Activated naive CD4-positive, alpha-beta T cell treated with anti-CD3 and anti-CD28 coated beads for 36 hours (primary cell): Measurements from ENCODE around the gene GNAI2. TPM values are rescaled to one million over a fixed set of nuclear protein-coding genes. Genes with fewer than 3 reads are reported as not detected.
"Not testable (repeated sequence)": the region's sequence is repeated elsewhere in the genome, so short reads cannot be mapped to it uniquely, and the experiment has no call there.

ENCODE experiments used
- CTCF ChIA-PET: fragments of 350-600 bp; sonication (Branson Sonifier 250); formaldehyde crosslinking; loops from one replicate; lab custom pipeline; 2021; ENCODE audit warnings: antibody characterized with exemption; lab: Charles Lee
- DNase-seq: peaks from one replicate; pipeline ENCODE4 v3.0.0-alpha.2; 2020
- H3K27ac Mint-ChIP-seq: one replicate; pipeline ENCODE4 v1.8.0; 2021; ENCODE audit warnings: mild to moderate bottlenecking, mixed read lengths
- H3K27me3 Mint-ChIP-seq: one replicate; pipeline ENCODE4 v1.8.0; 2021; ENCODE audit warnings: low read depth, mixed read lengths
- H3K36me3 Mint-ChIP-seq: one replicate; pipeline ENCODE4 v1.8.0; 2021; ENCODE audit warnings: low read depth, mixed read lengths
- H3K4me1 Mint-ChIP-seq: one replicate; pipeline ENCODE4 v1.8.0; 2021; ENCODE audit warnings: low read depth, mixed read lengths
- H3K4me3 Mint-ChIP-seq: one replicate; pipeline ENCODE4 v1.8.0; 2021; ENCODE audit warnings: mild to moderate bottlenecking, moderate library complexity, mixed read lengths
- H3K9me3 Mint-ChIP-seq: one replicate; pipeline ENCODE4 v1.8.0; 2021; ENCODE audit warnings: mixed read lengths
- intact Hi-C: fragments of 100-400 bp; cut with micrococcal nuclease; formaldehyde crosslinking; loops from one replicate; pipeline ENCODE4 v1.15.1; 2023
- total RNA-seq, 2 experiments: library from RNA; stranded (reverse); gene quantifications; one replicate each; pipeline ENCODE4 v1.2.3, GENCODE V29; 2021

Gene GNAI2
- total RNA-seq, 2 experiments from 2014 or later, result 272 to 276 TPM

- intact Hi-C loops, H3K9me3 Mint-ChIP-seq, H3K36me3 Mint-ChIP-seq, H3K4me3 Mint-ChIP-seq, H3K27me3 Mint-ChIP-seq, H3K27ac Mint-ChIP-seq, DNase-seq, H3K4me1 Mint-ChIP-seq: not testable (repeated sequence)
- CTCF ChIA-PET, result interaction anchor here (0.6 to 3.7 kb wide), 4 partner anchors 9 to 418 kb away, joined by 3 to 38 read pairs (median 3); no protein-coding TSS in a partner anchor
Observed at GRCh38 chr3:50262200-50262599, 26.2 kb downstream of the GNAI2 start.

DNA sequence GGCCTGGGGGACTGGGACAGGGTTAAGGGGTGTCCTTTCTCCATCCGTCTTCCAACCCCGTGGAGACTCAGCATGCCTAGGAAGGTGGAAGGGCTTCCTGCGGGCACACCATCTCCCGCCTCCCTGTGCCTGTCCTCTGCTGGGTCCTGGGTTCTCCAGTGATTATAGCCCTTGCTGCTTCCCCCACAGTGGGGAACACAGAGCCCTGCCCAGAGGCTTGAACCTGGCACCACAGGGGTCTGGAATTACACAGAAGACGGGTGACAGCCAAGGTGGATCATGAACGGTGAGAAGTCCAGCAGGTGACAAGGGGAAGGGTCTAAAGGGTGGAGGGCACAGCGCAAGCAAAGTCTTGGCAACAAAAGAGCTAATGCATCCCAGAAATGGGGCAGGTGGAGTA lies 26.8 kb downstream of the GNAI2 start:
- Mint-ChIP-seq H3K9me3 (no peaks in the 10 kb centered on the region), H3K36me3 (peaks cover 3% of the 10 kb centered on the region), H3K4me3 (no peak overlapping the region), H3K4me1 (peaks cover 4% of the 10 kb centered on the region), H3K27ac (no peak overlapping the region), H3K27me3 (peaks cover 8% of the 10 kb centered on the region)
- CTCF ChIA-PET, result interaction anchor here (1.0 to 1.7 kb wide), 5 partner anchors 8 to 62 kb away, joined by 3 to 8 read pairs (median 4); no protein-coding TSS in a partner anchor
- intact Hi-C loops, result no loop called here
- DNase-seq, result no peak

- Mint-ChIP-seq H3K27ac (no peak overlapping the region), H3K9me3 (no peaks in the 10 kb centered on the region), H3K4me1 (peaks cover 4% of the 10 kb centered on the region), H3K4me3 (no peak overlapping the region), H3K36me3 (no peaks in the 10 kb centered on the region), H3K27me3 (peaks cover 10% of the 10 kb centered on the region)
- CTCF ChIA-PET, result interaction anchor here (0.6 to 1.7 kb wide), 6 partner anchors 7 to 230 kb away, joined by 3 to 8 read pairs (median 4); no protein-coding TSS in a partner anchor
- intact Hi-C loops, result no loop called here
- no peak for DNase-seq
Observed at GRCh38 chr3:50263478-50264382, 27.7 kb downstream of the GNAI2 start.

DNA sequence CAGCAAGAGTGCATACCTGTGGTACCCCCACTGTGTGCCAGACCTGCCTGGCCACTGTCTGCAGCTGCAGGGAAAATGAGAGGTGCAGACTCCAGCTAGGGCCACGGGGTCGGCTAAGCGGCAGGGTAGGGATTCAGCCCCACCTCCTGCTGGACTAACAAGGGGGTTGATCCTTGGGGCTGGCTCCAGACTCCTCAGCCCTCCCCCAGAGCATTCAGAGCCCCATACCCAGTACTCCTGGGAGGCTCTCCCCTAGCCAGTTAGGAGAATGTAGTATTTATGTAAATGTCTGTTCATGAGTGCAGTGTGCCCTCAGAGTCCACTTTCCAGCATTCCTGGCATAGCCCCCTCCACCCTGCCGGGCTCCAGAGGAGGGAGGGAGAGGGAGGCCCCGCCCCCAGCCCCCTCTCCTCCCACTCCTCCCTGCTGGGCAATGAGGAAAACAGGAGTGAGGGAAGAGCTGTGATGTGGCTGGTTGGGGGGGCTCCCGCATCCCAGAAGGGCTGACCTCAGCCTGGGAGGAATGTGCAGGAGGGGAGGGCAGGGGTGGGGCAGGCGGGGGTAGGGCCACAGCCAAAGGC lies 28.5 kb downstream of the GNAI2 start:
- Mint-ChIP-seq H3K27ac (no peak overlapping the region), H3K36me3 (no peaks in the 10 kb centered on the region), H3K4me3 (no peak overlapping the region), H3K27me3 (peaks cover 10% of the 10 kb centered on the region), H3K9me3 (no peaks in the 10 kb centered on the region), H3K4me1 (peaks cover 4% of the 10 kb centered on the region)
- CTCF ChIA-PET, result interaction anchor here (0.6 to 1.7 kb wide), 3 partner anchors 19 to 229 kb away, joined by 3 to 4 read pairs (median 4); no protein-coding TSS in a partner anchor
- intact Hi-C loops, result no loop called here
- DNase-seq, result no peak

- Mint-ChIP-seq H3K4me1 (no peaks in the 10 kb centered on the region), H3K9me3 (no peaks in the 10 kb centered on the region), H3K36me3 (no peaks in the 10 kb centered on the region), H3K27me3 (peaks cover 10% of the 10 kb centered on the region), H3K4me3 (no peak overlapping the region), H3K27ac (no peak overlapping the region)
- CTCF ChIA-PET, result no interaction called here
- intact Hi-C loops, result no loop called here
- DNase-seq, result no peak
Observed at GRCh38 chr3:50264964-50265485, 29.0 kb downstream of the GNAI2 start.

DNA sequence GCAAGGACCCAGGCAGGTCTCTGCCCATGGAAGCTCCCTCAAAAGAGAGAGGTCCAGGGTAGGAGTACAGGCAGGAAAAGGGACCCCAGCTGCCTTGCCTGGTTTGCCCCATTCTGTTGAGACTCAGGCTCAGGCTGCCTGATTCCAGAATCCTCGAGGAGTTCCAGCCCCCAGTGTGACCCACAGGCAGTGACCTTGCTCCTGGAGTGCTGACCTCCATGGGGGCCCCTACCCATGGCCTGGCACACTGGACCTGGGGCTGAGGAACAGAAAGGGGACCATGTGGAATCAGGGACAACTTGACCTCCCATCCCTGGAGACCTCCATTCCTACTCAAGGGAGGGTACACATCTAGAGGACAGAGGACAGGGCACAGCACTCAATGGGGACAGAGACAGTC lies 29.6 kb downstream of the GNAI2 start:
- Mint-ChIP-seq H3K27ac (no peak overlapping the region), H3K4me1 (no peaks in the 10 kb centered on the region), H3K9me3 (no peaks in the 10 kb centered on the region), H3K4me3 (no peak overlapping the region), H3K36me3 (no peaks in the 10 kb centered on the region), H3K27me3 (peaks cover 10% of the 10 kb centered on the region)
- CTCF ChIA-PET, result no interaction called here
- no peak for DNase-seq
- intact Hi-C loops, result no loop called here

- no peaks in the 10 kb centered on the region for H3K4me1 Mint-ChIP-seq
- CTCF ChIA-PET, result interaction anchor here (1.5 kb wide), 2 partner anchors 20 to 71 kb away, joined by 4 read pairs; no protein-coding TSS in a partner anchor
- no peak overlapping the region for H3K4me3 Mint-ChIP-seq
- DNase-seq, result no peak
- H3K27ac Mint-ChIP-seq, result no peak overlapping the region
- no peaks in the 10 kb centered on the region for H3K36me3 Mint-ChIP-seq
- intact Hi-C loops, result no loop called here
- no peaks in the 10 kb centered on the region for H3K9me3 Mint-ChIP-seq
- peaks cover 10% of the 10 kb centered on the region for H3K27me3 Mint-ChIP-seq
Observed at GRCh38 chr3:50266017-50266416, 30.0 kb downstream of the GNAI2 start.

GRCh38 chr3:50266836-50267235 lies 30.8 kb downstream of the GNAI2 start:
- DNase-seq, result no peak
- H3K4me1 Mint-ChIP-seq, result peaks cover 2% of the 10 kb centered on the region
- no peaks in the 10 kb centered on the region for H3K9me3 Mint-ChIP-seq
- H3K27me3 Mint-ChIP-seq, result peaks cover 10% of the 10 kb centered on the region
- H3K4me3 Mint-ChIP-seq, result no peak overlapping the region
- no peaks in the 10 kb centered on the region for H3K36me3 Mint-ChIP-seq
- CTCF ChIA-PET, result interaction anchor here (0.8 to 1.5 kb wide), 6 partner anchors 10 to 74 kb away, joined by 3 to 4 read pairs (median 4); no protein-coding TSS in a partner anchor
- H3K27ac Mint-ChIP-seq, result no peak overlapping the region
- intact Hi-C loops, result no loop called here

DNA sequence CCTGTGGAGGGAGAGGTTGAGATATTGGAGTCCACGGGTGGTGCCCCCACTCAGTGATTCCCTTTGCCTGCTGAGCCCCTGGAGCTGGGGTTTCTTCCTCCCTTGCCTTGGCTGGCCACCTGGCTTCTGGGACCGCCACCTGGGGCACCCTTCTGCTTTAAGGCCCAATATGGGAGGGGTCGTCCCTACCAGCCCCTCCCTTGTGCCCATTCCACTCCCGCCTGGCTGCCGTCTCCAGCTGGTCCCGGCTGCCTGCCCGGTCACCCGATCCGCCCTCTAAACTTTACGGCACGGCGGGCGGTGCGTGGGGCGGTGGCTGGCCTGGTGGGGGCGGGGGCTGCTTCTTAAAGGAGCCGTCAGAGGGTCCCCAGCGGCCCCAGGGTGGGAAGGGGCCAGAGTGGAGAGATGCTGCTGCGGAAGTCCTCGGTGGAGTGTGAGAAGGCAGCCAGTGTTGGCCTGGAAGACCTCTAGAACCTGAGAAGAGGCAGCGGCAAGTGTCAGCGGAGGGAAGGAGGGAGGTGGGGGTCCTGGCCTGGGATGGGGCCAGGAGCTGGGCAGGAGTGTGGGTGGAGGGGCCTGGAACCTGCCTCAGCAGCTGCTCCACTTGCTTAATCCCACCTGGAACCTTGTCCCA lies 31.4 kb downstream of the GNAI2 start:
- no peaks in the 10 kb centered on the region for H3K36me3 Mint-ChIP-seq
- intact Hi-C loops, result no loop called here
- peaks cover 2% of the 10 kb centered on the region for H3K4me1 Mint-ChIP-seq
- no peaks in the 10 kb centered on the region for H3K9me3 Mint-ChIP-seq
- CTCF ChIA-PET, result interaction anchor here (0.7 to 1.5 kb wide), 8 partner anchors 8 to 75 kb away, joined by 3 to 4 read pairs (median 4); no protein-coding TSS in a partner anchor
- H3K27ac Mint-ChIP-seq, result no peak overlapping the region
- no peak overlapping the region for H3K4me3 Mint-ChIP-seq
- H3K27me3 Mint-ChIP-seq, result peaks cover 10% of the 10 kb centered on the region
- DNase-seq, result no peak

DNA sequence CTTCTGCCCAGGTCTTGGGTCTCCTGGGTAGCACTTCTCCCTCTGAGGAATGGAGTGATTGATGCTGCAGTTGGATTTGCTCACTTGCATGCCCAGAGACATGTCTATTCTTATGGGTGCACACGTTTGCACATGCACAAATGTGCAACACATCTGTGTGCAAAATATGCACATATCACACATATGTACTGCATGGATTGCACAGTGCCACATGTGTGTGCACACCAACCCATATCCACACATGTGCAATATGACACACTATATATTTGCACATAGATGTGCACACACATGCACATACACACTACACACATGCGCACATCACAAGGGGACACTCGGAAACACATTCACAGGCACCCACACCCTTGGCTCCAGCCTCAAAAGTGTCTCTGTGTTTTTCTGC lies 32.3 kb downstream of the GNAI2 start:
- Mint-ChIP-seq H3K4me1 (peaks cover 8% of the 10 kb centered on the region), H3K4me3 (no peak overlapping the region), H3K27ac (no peak overlapping the region), H3K27me3 (peaks cover 14% of the 10 kb centered on the region), H3K36me3 (no peaks in the 10 kb centered on the region), H3K9me3 (no peaks in the 10 kb centered on the region)
- intact Hi-C loops, result no loop called here
- no peak for DNase-seq
- CTCF ChIA-PET, result interaction anchor here (0.7 to 0.9 kb wide), 2 partner anchors 9 to 12 kb away, joined by 3 read pairs; no protein-coding TSS in a partner anchor

DNA sequence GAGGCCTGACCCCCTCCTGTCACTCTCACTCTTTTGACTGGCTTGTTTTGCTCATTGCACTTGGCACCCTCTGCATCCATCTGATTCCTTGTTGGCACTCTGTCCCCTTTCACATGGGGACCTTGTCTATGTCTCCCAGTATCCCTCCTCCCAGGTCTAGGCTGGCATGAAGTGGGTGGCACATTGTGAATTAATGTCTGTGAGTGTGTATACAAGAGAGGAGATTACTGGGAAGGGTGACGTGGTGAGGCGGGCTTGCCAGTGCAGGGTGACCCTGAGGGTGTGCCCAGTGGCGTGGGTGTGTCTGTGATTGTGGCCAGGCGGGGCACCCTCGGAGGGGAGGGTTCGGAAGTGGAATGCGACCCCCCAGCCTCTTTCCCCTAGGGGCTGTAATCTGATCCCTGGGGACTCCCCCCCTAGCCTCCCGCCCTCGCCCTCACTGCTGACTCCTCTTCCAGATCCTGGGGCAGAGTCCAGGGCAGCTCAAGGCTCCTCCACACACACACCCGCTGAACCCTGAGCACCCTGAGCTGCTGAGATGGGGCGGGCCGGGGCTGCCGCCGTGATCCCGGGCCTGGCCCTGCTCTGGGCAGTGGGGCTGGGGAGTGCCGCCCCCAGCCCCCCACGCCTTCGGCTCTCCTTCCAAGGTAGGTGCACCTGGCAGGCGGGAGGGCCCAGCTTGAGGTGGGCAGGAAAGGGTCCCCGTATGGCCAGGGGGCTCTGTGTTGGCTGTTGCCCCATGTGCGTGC lies 32.9 kb downstream of the GNAI2 start, which contains the start of gene SEMA3B:
SEMA3B (plus strand) TSS at position 445 of the 749 bp plus-strand sequence; CDS start at position 539, 94 bp downstream.
- H3K36me3 Mint-ChIP-seq, result no peaks in the 10 kb centered on the region
- intact Hi-C loops, result no loop called here
- H3K4me1 Mint-ChIP-seq, result peaks cover 11% of the 10 kb centered on the region
- H3K27me3 Mint-ChIP-seq, result peaks cover 17% of the 10 kb centered on the region
- no peak for DNase-seq
- H3K9me3 Mint-ChIP-seq, result no peaks in the 10 kb centered on the region
- H3K4me3 Mint-ChIP-seq, result no peak within 1 kb of the TSS
- CTCF ChIA-PET, result interaction anchor here (0.6 to 1.9 kb wide), 3 partner anchors 12 to 74 kb away, joined by 3 to 7 read pairs (median 3); no protein-coding TSS in a partner anchor
- H3K27ac Mint-ChIP-seq, result no peak within 1 kb of the TSS
